22Rv1 (cell line): Measurements from ENCODE around the gene TPST1.

Experiments
- H3K27ac ChIP-seq: fragments of 450-650 bp; 2 replicates; pipeline ENCODE4 v1.5.1; 2017
- CTCF ChIP-seq: fragments of 450-650 bp; IDR thresholded peaks from 2 replicates; pipeline ENCODE4 v1.5.1; 2017; ENCODE audit warnings: mild to moderate bottlenecking
- ZFX ChIP-seq: fragments of 450-650 bp; IDR thresholded peaks from 2 replicates; pipeline ENCODE4 v1.6.1; 2017; ENCODE audit warnings: antibody characterized with exemption, borderline replicate concordance

Gene TPST1

GRCh38 chr7:66306243-66306642, 101.1 kb downstream of the TPST1 start:
- TF ChIP-seq ZFX: no peak
- H3K27ac ChIP-seq: no peak overlapping the region

- no peak overlapping the region for H3K27ac ChIP-seq
- TF ChIP-seq CTCF (no peak), ZFX (no peak)
Observed at GRCh38 chr7:66307591-66308215, 102.6 kb downstream of the TPST1 start.

- H3K27ac ChIP-seq: no peak overlapping the region
- TF ChIP-seq CTCF (no peak), ZFX (no peak)
Observed at GRCh38 chr7:66308411-66308810, 103.3 kb downstream of the TPST1 start.

GRCh38 chr7:66310620-66311019, 105.5 kb downstream of the TPST1 start:
- no peak overlapping the region for H3K27ac ChIP-seq
- no peak for TF ChIP-seq CTCF

- no peak overlapping the region for H3K27ac ChIP-seq
- no peak for TF ChIP-seq ZFX
Observed at GRCh38 chr7:66313886-66314568, 108.9 kb downstream of the TPST1 start.

- H3K27ac ChIP-seq: no peak overlapping the region
- TF ChIP-seq ZFX (no peak), CTCF (no peak)
Observed at GRCh38 chr7:66315192-66315591, 110.1 kb downstream of the TPST1 start.

GRCh38 chr7:66319407-66319979, 114.4 kb downstream of the TPST1 start:
- TF ChIP-seq CTCF: no peak
- TF ChIP-seq ZFX: no peak
- H3K27ac ChIP-seq: no peak overlapping the region

- H3K27ac ChIP-seq: no peak overlapping the region
- TF ChIP-seq ZFX: no peak
- no peak for TF ChIP-seq CTCF
Observed at GRCh38 chr7:66321283-66321682, 116.1 kb downstream of the TPST1 start.
